GM03348 (cell line): ENCODE results near the gene IL16.

Experiments
- DNase-seq: peaks from one replicate; pipeline ENCODE4 v3.0.0; 2012; ENCODE audit warnings: low spot score

IL16 gene

GRCh38 chr15:81174792-81175327, 21.8 kb upstream of the IL16 start:
- DNase-seq, result no peak

GRCh38 chr15:81175496-81175895, 21.2 kb upstream of the IL16 start:
- no peak for DNase-seq

GRCh38 chr15:81176291-81176893, 20.3 kb upstream of the IL16 start:
- no peak for DNase-seq

GRCh38 chr15:81178365-81178764, 18.3 kb upstream of the IL16 start:
- no peak for DNase-seq

- DNase-seq, result no peak
Observed at GRCh38 chr15:81181220-81181619, 15.5 kb upstream of the IL16 start.

GRCh38 chr15:81182031-81182755, 14.5 kb upstream of the IL16 start:
- DNase-seq, result no peak

- peak; percentile 51 for DNase-seq
Observed at GRCh38 chr15:81182756-81183438, 13.8 kb upstream of the IL16 start.

- no peak for DNase-seq
Observed at GRCh38 chr15:81183439-81183775, 13.3 kb upstream of the IL16 start.

GRCh38 chr15:81184188-81184587, 12.5 kb upstream of the IL16 start:
- DNase-seq, result peak; percentile 77

GRCh38 chr15:81185631-81186295, 10.9 kb upstream of the IL16 start:
- no peak for DNase-seq

- no peak for DNase-seq
Observed at GRCh38 chr15:81188354-81188753, 8.3 kb upstream of the IL16 start.

- peak; percentile 89 for DNase-seq
Observed at GRCh38 chr15:81189583-81190283, 6.9 kb upstream of the IL16 start.

- no peak for DNase-seq
Observed at GRCh38 chr15:81190922-81191507, 5.7 kb upstream of the IL16 start.

GRCh38 chr15:81191701-81192100, 5.0 kb upstream of the IL16 start:
- no peak for DNase-seq

GRCh38 chr15:81194723-81195122, 2.0 kb upstream of the IL16 start:
- no peak for DNase-seq

GRCh38 chr15:81195339-81195864, 1.3 kb upstream of the IL16 start:
- no peak for DNase-seq

GRCh38 chr15:81197255-81197630, 564 bp downstream of the IL16 start:
- DNase-seq, result no peak

- no peak for DNase-seq
Observed at GRCh38 chr15:81197688-81198281, 1.1 kb downstream of the IL16 start.

GRCh38 chr15:81199031-81199779, 2.5 kb downstream of the IL16 start:
- no peak for DNase-seq

GRCh38 chr15:81206018-81206417, 9.3 kb downstream of the IL16 start:
- no peak for DNase-seq
